ENCODE data around the gene HPS6. TPM values are rescaled to one million over a fixed set of nuclear protein-coding genes. Genes with fewer than 3 reads are reported as not detected.
"Not testable (repeated sequence)": the region's sequence is repeated elsewhere in the genome, so short reads cannot be mapped to it uniquely, and the experiment has no call there.

HPS6 gene
- total RNA-seq, result 34.1 and 34.8 TPM in 2 replicates

DNA sequence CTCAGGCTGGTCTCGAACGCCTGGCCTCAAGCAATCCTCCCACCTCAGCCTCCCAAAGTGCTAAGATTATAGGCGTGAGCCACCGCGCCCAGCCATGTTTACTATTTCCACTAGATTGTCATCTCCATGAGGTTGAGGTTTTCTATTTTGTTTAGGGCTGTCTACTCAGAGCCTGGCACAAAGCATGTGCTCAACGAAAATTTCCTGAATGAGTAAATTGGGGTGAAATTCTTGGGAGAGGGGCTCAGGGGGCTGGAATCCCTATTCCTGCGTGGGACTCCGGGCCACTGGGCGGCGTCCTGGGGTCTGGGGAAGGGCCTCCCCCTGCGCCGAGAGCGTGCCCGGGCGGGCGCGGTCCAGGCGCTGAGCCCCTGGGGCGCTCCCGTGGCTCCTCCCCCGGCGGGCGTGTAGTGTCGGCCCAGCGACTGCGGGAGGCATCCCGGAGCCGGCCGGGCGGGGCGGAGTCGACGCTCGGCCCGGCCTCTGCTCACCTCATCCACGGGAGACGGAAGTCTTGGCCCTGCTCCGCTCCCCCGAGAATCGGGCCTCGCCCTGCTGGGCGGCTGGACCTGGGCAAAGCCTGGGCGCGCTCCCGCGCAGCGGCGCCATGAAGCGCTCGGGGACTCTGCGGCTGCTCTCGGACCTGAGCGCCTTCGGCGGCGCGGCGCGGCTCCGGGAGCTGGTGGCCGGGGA, at the start of gene HPS6:
TSS of gene HPS6 (plus strand) at position 482 of the 693 bp plus-strand sequence. CDS start at position 608, 126 bp downstream.
- H3K4me3 ChIP-seq (ENCODE audit: low read depth, low read length), result peak within 1 kb of the TSS; percentile 76
- TF ChIP-seq, protein P1, sequence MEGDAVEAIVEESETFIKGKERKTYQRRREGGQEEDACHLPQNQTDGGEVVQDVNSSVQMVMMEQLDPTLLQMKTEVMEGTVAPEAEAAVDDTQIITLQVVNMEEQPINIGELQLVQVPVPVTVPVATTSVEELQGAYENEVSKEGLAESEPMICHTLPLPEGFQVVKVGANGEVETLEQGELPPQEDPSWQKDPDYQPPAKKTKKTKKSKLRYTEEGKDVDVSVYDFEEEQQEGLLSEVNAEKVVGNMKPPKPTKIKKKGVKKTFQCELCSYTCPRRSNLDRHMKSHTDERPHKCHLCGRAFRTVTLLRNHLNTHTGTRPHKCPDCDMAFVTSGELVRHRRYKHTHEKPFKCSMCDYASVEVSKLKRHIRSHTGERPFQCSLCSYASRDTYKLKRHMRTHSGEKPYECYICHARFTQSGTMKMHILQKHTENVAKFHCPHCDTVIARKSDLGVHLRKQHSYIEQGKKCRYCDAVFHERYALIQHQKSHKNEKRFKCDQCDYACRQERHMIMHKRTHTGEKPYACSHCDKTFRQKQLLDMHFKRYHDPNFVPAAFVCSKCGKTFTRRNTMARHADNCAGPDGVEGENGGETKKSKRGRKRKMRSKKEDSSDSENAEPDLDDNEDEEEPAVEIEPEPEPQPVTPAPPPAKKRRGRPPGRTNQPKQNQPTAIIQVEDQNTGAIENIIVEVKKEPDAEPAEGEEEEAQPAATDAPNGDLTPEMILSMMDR (IDR thresholded peaks at IDR 0.05; ENCODE audit: insufficient read depth, low read depth, low read length), result peak; percentile 32

DNA sequence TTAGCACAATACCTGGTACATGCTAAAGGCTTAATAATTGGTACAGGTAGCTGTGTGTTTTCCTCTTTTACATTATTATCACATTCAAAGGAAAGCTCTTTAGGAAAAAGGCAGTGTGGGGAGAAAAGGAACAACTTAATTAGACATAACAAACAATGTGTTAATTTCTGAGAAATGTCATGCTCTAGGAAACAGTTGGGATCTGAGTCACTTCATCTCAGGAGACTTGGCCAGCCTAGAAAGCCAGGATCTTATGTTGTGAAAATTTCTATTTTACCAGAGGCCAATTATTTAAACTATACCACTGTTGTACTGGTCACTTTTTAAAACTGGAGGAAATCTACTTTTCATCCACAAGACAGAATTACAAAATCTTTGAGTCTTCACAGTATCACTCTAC, 48.7 kb upstream of the HPS6 start:
- TF ChIP-seq, protein P1 (IDR thresholded peaks at IDR 0.05; ENCODE audit: insufficient read depth, low read depth, low read length), result no peak
- DNase-seq (ENCODE audit: low read depth), result no peak
- H3K4me3 ChIP-seq (ENCODE audit: low read depth, low read length), result no peak overlapping the region

More for the DNA sequence above, at the start of gene HPS6:
- peak; percentile 91 for DNase-seq (ENCODE audit: low read depth)

DNA sequence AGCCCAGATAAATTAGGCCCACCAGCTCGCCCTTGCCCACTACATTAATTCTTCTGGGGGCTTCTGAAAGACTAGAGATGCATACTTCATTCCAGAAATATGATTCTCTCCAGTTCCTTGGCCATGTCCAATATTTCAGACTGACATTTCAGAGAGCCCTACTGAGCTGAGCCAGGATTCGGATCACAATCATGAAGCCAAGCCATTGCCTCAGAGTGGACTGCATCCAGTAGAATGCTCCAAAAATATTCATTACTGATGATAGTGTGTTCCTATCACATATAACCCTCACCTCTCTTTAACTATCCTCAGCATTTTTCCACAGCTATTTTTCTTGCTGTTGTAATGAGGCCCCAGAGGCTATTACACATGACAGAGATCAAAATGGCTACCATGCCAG, 47.9 kb upstream of the HPS6 start:
- no peak for DNase-seq (ENCODE audit: low read depth)
- TF ChIP-seq, protein P1 (IDR thresholded peaks at IDR 0.05; ENCODE audit: insufficient read depth, low read depth, low read length), result no peak

DNA sequence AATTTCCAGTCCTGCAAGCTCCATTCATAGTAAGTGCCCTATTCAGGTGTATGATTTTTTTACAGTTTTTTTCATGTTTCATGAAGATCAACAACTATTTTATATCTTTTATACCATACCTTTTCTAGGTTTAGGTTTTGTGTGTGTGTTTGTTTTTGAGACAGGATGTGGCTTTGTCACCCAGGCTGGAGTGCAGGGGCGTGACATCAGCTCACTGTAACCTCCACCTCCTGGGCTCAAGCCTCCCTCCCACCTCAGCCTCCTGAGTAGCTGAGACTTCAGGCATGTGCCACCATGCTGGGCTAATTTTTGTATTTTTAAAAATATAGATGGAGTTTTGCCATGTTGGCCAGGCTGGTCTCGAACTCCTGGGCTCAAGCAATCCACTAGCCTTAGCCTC, 44.2 kb upstream of the HPS6 start:
- H3K4me3 ChIP-seq (ENCODE audit: low read depth, low read length), result no peak overlapping the region
- no peak for DNase-seq (ENCODE audit: low read depth)
- TF ChIP-seq, protein P1 (IDR thresholded peaks at IDR 0.05; ENCODE audit: insufficient read depth, low read depth, low read length), result no peak

More for the DNA sequence above, 47.9 kb upstream of the HPS6 start:
- H3K4me3 ChIP-seq (ENCODE audit: low read depth, low read length), result no peak overlapping the region

DNA sequence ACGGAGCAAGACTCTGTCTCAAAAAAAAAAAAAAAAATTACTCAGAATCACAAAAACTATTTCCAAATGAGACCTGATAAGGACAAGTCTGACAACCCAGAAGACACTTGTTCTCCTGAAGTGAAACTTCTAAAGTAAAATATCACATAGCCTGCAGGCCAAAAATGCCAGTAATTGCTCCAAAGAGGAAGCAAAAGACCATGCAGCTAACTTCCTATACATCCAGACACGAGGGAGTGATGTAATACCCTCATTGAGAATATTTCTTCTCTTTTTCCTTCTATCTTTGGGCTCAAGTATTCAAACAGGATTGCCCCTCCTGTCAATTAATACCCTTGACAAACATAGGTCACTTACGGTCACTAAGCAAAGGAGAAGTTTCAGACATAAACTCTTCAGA, 40.4 kb upstream of the HPS6 start:
- TF ChIP-seq, protein P1 (IDR thresholded peaks at IDR 0.05; ENCODE audit: insufficient read depth, low read depth, low read length), result no peak
- H3K4me3 ChIP-seq (ENCODE audit: low read depth, low read length), result no peak overlapping the region
- no peak for DNase-seq (ENCODE audit: low read depth)

DNA sequence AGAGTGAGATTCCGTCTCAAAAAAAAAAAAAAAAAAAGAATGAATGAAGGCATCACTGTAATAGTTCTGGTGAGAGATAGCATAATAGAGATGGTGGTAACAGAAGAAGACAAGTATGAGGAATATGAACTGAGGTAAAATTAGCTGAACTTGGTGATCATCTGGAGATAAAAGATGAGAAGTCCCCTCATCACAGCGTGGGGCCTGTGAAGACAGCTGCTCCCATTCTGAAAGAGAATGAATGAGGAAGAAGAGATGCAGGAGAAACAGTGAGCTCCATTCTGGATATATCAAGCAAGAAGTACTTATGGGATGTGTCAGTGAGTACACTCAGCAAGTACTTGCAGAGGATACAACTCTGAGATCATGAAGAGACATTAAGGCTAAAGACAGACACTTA, 37.9 kb upstream of the HPS6 start:
- TF ChIP-seq, protein P1 (IDR thresholded peaks at IDR 0.05; ENCODE audit: insufficient read depth, low read depth, low read length), result no peak
- DNase-seq (ENCODE audit: low read depth), result no peak
- H3K4me3 ChIP-seq (ENCODE audit: low read depth, low read length), result no peak overlapping the region

DNA sequence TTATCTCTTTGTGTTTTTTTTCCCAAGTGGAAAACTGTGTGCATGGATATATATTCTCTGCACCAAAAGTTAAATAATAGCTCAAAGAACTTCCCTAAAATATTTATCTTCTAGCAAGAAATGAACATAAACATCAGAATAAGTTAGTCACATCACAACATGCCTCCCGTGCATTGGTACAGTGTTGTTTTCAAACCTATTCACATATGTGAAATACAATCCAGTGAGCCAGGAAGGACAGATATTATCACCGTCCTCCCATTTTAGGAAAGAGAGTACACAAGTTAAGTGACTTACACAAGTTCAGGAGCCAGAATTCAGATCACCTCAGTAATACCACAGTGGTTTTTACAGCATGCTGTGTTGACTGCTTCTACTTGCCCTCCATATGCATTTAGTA, 31.4 kb upstream of the HPS6 start:
- no peak overlapping the region for H3K4me3 ChIP-seq (ENCODE audit: low read depth, low read length)
- TF ChIP-seq, protein P1 (IDR thresholded peaks at IDR 0.05; ENCODE audit: insufficient read depth, low read depth, low read length), result no peak
- no peak for DNase-seq (ENCODE audit: low read depth)

DNA sequence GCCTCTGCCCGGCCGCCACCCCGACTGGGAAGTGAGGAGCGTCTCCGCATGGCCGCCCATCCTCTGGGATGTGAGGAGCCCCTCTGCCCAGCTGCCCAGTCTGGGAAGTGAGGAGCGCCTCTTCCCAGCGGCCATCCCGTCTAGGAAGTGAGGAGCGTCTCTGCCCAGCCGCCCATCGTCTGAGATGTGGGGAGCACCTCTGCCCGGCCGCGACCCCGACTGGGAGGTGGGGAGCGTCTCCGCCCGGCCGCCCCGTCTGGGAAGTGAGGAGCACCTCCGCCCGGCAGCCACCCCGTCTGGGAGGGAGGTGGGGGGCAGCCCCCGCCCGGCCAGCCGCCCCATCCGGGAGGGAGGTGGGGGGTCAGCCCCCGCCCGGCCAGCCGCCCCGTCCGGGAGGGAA, 29.3 kb upstream of the HPS6 start:
- not testable (repeated sequence) for H3K4me3 ChIP-seq (ENCODE audit: low read depth, low read length); DNase-seq (ENCODE audit: low read depth)

Data from fibroblast of villous mesenchyme (primary cell).